ENCODE results near the gene RTKN. TPM values are rescaled to one million over a fixed set of nuclear protein-coding genes. Genes with fewer than 3 reads are reported as not detected.
A peak's percentile ranks its signal among the peaks of the same experiment; 100 is the strongest.
"Not testable (repeated sequence)": the region's sequence is repeated elsewhere in the genome, so short reads cannot be mapped to it uniquely, and the experiment has no call there.

The RTKN gene
- total RNA-seq, 1 donor from 2014 or later = 86.4 TPM

DNA sequence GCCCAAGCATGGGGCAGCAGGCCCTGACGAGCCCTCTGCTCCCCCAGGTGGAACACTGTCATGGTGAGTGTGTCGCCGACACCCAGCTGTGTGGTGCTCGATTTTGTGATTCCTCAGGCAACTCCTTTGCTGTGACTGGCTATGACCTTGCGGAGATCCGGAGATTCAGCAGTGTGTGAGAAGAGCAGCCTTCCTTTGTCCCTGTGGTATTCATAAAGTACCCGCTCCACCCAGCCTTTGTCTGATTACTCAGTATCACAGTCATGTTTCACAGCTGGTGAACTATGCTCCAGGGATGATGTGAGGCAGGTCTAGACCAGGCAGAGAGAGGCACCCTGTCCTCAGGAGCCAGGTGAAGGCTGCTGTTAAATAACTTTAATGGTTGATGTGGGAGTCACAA, 16.2 kb downstream of the RTKN start:
- Mint-ChIP-seq H3K27me3 (ENCODE audit: low read depth) (peaks cover 2% of the 10 kb centered on the region), H3K36me3 (peaks cover 22% of the 10 kb centered on the region), H3K4me3 (no peak overlapping the region), H3K27ac (peak overlapping the region; percentile 30), H3K4me1 (peaks cover 7% of the 10 kb centered on the region), H3K9me3 (no peaks in the 10 kb centered on the region)
- DNase-seq (ENCODE audit: low spot score in 2 of 2, unreplicated experiment in 2 of 2) = no peak
- TF ChIP-seq, protein P1, sequence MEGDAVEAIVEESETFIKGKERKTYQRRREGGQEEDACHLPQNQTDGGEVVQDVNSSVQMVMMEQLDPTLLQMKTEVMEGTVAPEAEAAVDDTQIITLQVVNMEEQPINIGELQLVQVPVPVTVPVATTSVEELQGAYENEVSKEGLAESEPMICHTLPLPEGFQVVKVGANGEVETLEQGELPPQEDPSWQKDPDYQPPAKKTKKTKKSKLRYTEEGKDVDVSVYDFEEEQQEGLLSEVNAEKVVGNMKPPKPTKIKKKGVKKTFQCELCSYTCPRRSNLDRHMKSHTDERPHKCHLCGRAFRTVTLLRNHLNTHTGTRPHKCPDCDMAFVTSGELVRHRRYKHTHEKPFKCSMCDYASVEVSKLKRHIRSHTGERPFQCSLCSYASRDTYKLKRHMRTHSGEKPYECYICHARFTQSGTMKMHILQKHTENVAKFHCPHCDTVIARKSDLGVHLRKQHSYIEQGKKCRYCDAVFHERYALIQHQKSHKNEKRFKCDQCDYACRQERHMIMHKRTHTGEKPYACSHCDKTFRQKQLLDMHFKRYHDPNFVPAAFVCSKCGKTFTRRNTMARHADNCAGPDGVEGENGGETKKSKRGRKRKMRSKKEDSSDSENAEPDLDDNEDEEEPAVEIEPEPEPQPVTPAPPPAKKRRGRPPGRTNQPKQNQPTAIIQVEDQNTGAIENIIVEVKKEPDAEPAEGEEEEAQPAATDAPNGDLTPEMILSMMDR (IDR thresholded peaks at IDR 0.05; ENCODE audit: unreplicated experiment) = no peak

DNA sequence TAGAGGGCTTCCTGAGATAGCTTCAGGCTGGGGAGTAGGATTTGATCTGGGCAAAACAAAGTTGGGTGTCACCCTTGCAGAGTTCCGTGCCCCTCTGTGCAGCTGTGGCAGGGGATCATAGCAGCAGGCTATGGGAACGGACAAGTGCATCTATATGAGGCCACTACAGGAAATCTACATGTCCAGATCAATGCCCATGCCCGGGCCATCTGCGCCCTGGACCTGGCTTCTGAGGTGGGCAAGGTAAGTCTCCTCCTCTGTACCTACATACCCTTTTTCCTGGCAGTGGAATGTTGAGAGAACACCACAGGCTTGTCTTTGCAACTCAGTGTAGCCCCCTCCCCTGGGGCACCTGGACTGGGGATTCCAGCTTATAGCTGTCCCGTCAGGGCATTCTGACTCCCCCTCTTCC, 16.7 kb downstream of the RTKN start:
- no peak for DNase-seq (ENCODE audit: low spot score in 2 of 2, unreplicated experiment in 2 of 2)
- Mint-ChIP-seq H3K4me3 (no peak overlapping the region), H3K27me3 (ENCODE audit: low read depth) (peaks cover 2% of the 10 kb centered on the region), H3K27ac (no peak overlapping the region), H3K9me3 (no peaks in the 10 kb centered on the region), H3K4me1 (peaks cover 7% of the 10 kb centered on the region), H3K36me3 (peaks cover 19% of the 10 kb centered on the region)
- TF ChIP-seq, protein P1 (IDR thresholded peaks at IDR 0.05; ENCODE audit: unreplicated experiment) = no peak

DNA sequence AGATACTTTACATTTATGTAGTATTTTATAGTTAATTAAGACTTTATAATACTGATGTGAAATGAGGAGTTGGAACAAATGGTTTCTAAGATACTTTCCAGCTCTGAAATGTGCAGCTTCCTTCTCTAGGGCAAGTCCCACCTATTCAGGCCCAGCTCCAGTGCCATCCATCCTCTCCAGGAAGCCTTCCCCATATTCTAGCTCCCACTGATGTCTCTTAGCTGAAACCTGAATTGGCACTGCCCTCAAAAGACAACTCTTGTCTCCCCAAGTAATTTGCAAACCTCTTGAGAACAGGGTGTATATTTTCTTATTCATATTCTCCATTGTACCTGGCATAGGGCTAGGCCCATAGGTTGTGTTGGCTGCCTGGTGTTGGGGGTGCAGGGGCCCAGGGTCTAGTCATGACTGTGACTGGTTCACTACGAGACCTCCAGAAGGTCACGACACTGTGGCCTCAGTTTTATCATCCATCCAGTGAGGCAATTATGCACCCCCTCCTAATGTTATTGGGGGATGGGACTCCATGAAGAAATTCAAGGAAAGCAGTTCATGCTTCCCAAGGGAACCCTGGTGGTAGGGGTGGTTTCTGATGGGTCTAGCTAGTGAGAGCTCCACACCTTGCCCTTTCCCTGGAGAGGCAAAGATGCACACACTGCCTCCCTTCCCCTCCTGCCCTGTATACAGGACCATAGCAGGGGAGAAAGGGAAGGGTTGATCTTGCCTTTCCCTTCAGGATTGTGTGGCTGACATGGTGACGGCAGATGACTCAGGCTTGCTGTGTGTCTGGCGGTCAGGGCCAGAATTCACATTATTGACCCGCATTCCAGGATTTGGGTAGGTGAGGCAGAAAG, 17.4 kb downstream of the RTKN start:
- peaks cover 16% of the 10 kb centered on the region for H3K36me3 Mint-ChIP-seq
- H3K4me3 Mint-ChIP-seq = no peak overlapping the region
- peaks cover 2% of the 10 kb centered on the region for H3K27me3 Mint-ChIP-seq (ENCODE audit: low read depth)
- no peak for DNase-seq (ENCODE audit: low spot score in 2 of 2, unreplicated experiment in 2 of 2)
- peaks cover 7% of the 10 kb centered on the region for H3K4me1 Mint-ChIP-seq
- H3K9me3 Mint-ChIP-seq = no peaks in the 10 kb centered on the region
- TF ChIP-seq, protein P1 (IDR thresholded peaks at IDR 0.05; ENCODE audit: unreplicated experiment) = no peak
- H3K27ac Mint-ChIP-seq = no peak overlapping the region

DNA sequence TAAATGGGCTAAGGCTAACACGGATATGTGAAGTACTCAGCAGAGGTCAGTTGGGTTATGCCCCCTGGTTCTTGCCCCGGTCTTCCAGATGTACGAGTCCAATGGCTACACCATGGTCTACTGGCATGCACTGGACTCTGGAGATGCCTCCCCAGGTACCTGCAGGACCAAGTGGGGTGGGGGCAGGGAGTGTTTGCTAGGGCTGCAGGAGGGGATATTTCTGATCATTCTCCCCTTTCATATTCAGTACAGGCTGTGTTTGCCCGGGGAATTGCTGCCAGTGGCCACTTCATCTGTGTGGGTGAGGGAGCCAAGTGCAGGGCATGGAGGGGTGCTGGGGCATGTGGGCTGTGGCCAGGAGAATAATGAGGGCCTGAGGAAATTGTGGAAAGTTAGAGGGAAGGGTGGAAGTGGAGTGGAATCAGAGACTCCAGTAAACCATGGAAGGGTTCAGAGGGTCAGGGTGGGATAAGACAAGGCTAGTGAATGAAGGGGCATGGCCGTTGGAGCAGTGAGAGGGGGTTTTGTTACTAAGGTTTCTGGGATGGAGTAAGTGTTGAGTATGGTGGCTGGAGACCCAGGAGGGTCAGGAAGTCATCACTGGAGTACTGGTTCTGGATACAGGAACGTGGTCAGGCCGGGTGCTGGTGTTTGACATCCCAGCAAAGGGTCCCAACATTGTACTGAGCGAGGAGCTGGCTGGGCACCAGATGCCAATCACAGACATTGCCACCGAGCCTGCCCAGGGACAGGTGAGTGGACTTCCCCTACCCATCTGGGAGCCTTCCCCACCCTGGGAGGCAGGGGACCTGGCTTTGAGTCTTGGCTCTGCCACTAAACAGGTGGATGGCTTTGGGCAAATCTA, 18.3 kb downstream of the RTKN start:
- Mint-ChIP-seq H3K36me3 (peaks cover 13% of the 10 kb centered on the region), H3K9me3 (no peaks in the 10 kb centered on the region), H3K27ac (no peak overlapping the region), H3K4me3 (peak overlapping the region; percentile 93), H3K4me1 (peaks cover 7% of the 10 kb centered on the region), H3K27me3 (ENCODE audit: low read depth) (peaks cover 3% of the 10 kb centered on the region)
- no peak for DNase-seq (ENCODE audit: low spot score in 2 of 2, unreplicated experiment in 2 of 2)
- TF ChIP-seq, protein P1 (IDR thresholded peaks at IDR 0.05; ENCODE audit: unreplicated experiment) = no peak

DNA sequence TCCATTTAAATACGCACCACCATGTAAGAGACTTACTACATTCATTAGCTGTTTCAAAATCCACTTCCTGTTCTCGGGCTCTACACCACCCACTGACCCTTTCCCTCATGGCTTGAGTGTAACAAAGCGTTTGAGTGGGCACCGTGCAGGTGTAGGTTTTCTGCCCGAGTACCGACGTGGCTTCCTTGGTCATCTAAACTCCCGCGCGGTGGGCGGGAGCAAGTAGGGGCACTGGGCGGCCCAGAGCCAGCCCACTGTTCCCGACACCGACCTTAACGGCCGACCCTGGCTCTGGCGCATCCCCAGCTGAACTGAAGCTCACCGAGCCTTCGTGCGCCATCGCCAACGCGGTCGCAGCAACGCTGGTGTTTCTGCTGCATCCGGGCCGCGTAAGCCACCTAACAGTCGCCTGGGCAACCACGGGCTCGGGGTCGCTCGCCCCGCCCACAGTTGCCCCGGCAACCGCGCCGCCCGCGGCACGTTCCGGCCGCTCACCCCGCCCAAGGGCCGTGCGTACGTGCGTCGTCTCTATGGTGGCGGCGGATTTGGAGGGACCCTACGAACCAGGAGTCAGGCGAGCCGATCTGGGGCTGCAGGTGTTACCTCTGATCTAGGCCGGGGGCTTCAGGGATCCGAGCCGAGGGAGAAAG, 20.4 kb downstream of the RTKN start, which contains the start of the genes C2orf81 and WDR54:
C2orf81 (minus strand) TSS at position 399 of the 650 bp plus-strand sequence; CDS start at position 340, 59 bp downstream.
WDR54 (plus strand) TSS at position 510 of the 650 bp plus-strand sequence. CDS start 424 bp downstream, outside the sequence.
- no peaks in the 10 kb centered on the region for H3K9me3 Mint-ChIP-seq
- TF ChIP-seq, protein P1 (IDR thresholded peaks at IDR 0.05; ENCODE audit: unreplicated experiment) = no peak
- H3K36me3 Mint-ChIP-seq = no peaks in the 10 kb centered on the region
- H3K4me1 Mint-ChIP-seq = peaks cover 7% of the 10 kb centered on the region
- peak; percentile 67 to 85 for DNase-seq (ENCODE audit: low spot score in 2 of 2, unreplicated experiment in 2 of 2)
- peak within 1 kb of the TSS; percentile 89 for H3K27ac Mint-ChIP-seq
- H3K4me3 Mint-ChIP-seq = peak within 1 kb of the TSS; percentile 93
- H3K27me3 Mint-ChIP-seq (ENCODE audit: low read depth) = peaks cover 6% of the 10 kb centered on the region

DNA sequence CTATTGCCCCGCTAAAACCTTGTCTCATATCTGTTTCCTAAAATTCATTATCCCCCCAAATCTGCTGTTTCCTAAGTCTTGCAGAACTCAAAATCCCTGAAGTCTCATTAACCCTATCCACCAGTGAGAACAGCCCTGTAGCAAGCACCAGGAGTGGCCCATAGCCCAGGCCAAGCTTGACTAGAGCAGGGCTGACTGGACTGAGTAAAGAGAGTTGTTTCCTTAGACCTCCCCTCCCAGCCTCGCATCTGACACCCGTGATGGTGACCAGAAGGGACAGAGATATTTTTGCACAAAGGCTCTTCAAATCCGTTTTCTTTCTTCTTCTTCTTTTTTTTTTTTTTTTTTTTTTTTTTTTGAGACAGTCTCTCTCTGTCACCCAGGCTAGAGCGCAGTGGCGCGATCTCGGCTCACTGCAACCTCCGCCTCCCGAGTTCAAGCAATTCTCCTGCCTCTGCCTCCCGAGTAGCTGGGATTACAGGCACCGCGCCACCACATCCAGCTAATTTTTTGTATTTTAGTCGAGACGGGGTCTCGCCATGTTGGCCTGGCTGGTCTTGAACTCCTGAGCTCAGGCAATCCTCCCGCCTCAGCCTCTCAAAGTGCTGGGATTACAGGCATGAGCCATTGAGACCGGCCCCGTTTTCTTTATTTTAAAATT, 21.2 kb downstream of the RTKN start:
- not testable (repeated sequence) for H3K27ac Mint-ChIP-seq; H3K27me3 Mint-ChIP-seq (ENCODE audit: low read depth); H3K4me1 Mint-ChIP-seq; H3K9me3 Mint-ChIP-seq; DNase-seq (ENCODE audit: low spot score in 2 of 2, unreplicated experiment in 2 of 2); H3K36me3 Mint-ChIP-seq
- peak overlapping the region; percentile 93 for H3K4me3 Mint-ChIP-seq

Data from mesothelial cell of epicardium (in vitro differentiated cells).